Cerebellar cortex (tissue), 1 donor: Measurements from ENCODE around the gene SLC37A2.

ENCODE experiments used
- DNase-seq: peaks from one replicate; pipeline ENCODE4 v3.0.0-alpha.2; 2015; ENCODE audit warnings: low spot score

The SLC37A2 gene

DNA sequence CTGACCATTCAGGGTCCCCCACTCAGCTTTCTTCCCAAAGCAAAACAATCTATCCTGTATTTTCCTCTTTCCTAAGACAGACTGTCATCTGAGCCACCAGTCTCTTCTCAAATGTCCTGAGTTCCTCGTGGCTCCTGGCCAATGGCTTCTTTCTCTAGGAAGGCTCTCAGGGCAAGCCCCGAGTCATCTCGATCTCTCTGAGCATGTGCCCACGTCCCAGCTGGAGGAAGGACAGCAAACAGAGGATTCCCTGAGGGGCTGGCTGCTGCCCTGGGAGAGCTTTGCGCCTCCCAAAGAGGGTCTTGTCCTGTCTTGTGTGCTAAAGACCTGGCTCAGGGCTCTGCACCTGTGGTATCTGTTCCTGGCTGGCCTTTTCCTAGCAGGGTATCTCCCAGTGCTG is 8.3 kb downstream of the SLC37A2 start:
- DNase-seq = no peak

DNA sequence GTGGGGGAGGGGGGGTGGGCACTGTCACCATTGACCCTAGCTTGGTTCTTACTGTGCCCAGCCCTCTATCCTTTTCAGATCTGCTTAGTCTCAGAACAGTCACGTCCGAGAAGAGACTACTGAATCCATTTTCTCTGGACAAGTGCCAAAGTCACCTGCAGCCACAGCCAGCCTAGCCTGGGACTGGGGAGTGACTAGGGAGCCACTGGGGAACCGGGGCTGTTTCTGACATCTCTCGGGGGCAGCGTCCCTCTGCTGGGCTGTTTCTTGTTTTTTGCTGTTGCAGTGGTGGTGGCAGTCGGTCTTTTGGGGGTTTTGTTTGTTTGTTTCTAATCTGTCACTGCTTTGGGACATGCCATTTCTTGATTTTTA is 8.7 kb downstream of the SLC37A2 start:
- no peak for DNase-seq

DNA sequence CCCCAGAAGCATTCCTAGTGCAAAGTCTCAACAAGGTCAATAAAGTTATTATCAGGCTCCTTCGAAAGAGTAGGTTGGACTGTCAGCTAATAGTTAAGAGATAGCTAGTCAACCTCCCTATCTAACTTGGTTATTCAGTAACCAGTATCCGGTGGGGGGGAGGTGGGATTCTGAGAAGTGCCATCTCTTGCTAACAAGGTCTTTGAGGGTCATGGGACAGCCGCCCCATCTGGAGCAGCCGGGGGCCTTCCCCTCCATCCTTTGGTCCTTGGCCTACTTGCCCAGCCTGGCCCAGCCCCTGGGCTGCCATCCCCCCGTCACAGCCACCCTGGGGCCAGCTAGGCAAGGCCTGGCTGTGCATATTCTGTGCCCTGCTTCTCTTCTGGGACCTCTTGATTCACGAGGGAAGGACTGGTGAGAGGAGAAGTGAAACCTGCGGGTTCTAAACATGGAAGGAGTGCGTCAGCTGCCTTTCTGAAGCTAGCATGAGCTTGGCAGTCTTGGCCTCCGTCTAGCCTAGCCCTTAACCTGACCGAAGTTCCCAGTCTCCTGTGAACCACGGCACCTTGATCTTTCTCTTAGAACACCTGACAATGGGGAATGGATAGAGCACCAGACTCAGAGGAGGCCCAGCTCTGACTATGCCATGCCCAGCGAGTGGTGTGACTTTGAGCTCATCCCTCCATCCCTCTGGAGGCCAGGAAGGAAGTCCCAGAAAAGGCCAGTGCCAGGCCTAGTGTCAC is 9.3 kb downstream of the SLC37A2 start:
- no peak for DNase-seq

DNA sequence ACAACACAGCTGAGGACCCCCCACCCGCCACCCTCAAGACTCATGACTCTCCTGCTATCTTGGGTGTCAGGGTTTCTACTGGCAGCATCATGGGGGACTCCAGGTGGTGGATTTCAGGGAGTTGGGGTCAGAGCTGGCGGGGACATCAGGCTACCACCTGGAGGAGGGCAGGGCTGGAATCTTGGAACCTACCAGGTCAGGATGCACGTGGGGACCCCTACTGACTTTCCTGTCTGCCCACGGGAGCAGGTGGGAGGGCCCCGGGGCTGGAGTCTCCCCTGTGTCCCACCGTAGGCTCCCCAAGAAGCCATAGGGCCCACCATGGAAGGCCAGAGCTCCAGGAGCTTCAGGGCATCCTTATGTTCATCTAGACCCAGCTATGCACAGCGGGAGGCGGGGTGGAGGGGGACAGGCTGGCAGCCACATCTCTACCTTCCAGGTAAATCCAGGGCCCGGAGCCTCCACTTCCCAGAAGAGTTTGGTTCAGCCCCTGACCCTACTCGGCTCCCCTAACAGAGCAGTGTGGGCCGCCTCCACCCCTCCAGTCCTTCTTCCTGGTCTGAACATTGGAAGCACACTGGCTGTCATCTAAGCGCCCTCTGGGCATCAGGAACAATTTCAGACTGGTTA is 10.0 kb downstream of the SLC37A2 start:
- no peak for DNase-seq

DNA sequence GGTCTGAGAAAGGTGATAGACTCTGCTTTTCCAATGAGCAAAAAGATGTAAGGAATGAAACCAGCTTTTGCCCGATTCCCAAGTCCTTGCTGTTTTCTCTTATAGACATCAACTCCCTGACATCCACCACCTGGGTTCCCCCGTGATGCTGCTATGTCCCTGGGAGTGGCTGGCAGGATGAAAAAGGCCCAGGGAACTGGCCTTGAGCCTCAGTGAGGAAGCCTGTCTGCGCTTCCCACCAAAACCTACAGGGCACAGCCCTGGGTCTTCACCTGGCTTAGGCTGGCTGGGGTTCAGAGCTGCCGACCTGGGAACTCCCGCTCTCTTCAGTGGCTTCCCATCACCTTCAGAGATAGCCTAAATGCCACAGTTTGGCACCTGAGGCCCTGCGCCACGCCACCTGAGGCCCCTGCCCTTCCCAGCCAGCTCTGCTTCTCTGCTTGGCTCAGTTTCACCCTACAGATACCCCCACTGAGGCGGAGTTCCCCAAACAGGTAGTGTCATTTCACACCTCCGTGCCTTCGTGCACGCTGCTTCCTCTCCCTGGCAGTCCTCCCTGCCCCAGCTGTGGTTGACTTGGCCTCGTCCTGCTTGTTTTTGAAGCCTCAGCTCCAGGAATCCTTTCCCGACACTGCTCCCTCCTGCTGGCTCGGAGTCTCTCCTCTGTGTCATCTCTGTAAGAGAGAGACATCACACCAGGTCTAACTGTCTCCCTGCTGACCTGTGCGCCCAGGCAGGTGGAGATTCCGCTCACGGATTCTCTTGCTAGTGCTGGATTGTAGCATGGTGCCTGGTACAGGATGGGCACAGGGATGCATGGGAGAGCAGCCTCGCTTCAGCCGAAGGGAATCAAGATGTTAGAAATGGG is 10.7 kb downstream of the SLC37A2 start:
- no peak for DNase-seq

DNA sequence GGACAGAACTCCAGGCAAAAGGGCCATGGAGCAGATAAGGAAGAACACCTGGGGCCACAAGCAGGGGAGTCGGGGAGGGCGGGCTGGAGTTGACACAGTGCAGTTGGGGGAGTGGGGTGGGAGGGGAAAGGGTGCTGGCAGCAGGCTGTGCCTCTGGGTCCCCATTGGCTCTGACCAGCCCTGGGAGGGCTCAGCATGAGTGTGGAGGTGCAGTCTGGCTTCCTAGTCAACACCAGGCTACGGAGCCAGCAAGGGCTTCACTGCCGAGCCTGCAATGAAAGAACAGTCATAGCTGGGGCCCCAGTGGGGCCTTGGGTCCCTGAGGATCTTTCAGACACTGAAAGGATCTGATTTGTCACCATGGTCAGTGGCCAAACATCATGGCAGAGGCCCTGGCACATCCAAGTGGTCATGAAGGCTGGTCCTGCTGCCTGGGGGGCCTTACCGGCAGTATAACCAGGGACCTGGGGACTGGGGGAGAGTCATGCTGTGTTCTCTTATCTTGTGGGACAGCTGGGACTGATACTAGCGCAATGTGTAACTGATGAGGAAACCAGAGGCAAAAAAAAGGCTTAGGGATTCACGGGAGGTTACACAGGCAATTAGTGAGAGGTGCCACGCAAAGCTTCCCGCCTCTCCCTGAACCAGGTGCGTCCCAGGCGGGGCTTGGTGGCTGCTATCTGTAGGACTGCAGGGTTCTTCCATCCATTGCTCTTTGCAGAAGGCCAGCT is 11.6 kb downstream of the SLC37A2 start:
- no peak for DNase-seq

DNA sequence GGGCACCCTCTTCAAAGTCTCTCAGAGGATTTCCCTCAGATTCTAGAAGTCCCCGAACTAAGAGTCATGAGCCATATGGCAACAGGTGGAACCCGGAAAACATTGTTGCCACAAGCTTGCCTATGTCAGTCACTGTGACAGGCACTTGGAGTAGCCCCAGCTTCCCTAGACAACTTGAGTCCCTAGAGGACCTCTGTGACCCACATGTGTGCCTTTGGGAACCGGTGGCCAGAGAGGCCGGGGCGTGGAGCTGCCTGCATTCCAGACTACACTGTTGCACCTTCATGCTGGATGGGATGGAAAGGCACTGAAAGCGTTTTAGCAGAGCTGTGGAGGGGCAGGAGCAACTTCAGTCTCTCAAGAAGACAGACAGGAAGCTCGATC is 12.1 kb downstream of the SLC37A2 start:
- no peak for DNase-seq

DNA sequence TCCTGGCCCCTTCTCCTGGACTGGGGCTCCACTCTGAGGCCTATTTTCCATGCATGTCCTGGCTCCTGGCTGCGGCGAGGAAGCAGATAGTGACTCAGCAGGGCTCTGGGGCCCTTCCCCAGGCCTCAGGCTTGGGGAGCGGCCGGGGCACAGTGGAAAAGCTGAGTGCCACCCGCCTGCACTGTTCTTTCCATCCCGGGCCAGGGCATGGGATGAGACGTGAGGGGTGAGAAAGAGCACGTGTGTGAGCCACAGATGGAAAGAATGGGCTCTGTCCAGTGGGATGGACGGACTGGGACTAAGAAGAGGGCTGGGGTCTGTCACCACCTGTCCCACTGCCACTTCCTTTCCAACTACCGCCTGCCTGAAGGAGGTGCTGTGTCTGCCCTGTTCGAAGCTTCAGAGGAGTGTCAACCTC is 12.8 kb downstream of the SLC37A2 start:
- DNase-seq = no peak

DNA sequence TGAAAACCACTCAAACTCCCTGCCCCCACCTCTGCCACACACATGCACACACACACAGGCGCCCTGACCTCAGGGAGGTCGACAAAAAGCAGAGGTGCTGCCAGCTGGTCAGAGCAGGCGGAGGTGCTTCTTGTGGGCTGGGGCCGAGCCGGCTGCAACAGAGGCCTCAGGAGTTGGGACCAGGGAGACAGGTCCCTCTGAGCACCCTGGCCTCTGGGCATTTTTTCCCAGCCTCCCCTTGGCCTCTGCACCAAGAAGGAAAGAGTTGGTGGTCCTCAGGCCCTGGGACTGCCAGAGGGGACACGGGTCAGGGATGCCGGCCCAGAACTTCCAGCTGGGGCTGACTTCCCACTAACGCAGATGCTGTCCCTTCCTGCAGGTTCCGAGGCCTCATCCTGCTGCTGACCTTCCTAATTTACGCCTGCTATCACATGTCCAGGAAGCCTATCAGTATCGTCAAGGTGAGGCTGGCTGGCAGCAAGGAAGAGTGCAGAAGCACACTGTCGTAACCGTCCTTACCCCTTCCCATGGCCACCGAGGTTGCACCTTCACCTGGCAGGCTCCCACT is 13.4 kb downstream of the SLC37A2 start:
- no peak for DNase-seq

DNA sequence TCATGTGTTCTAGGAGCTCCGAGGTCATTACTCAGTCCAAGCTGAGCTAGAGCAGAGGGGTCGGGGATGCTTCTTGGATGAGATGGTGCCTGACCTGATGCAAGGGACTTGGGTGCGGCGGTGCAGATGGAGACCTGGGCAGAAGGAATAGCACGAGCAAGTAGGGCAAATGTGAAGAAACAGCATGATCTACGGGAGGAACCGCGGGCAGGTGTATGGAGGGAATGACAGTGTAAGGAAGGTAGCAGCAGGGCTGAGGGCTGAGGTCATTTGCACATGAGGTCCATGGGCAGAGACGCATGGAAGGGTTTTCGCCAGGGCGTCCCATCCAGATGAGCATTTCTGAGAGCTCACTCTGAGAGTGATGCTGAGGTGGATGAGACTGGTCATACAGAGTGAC is 14.9 kb downstream of the SLC37A2 start:
- no peak for DNase-seq

DNA sequence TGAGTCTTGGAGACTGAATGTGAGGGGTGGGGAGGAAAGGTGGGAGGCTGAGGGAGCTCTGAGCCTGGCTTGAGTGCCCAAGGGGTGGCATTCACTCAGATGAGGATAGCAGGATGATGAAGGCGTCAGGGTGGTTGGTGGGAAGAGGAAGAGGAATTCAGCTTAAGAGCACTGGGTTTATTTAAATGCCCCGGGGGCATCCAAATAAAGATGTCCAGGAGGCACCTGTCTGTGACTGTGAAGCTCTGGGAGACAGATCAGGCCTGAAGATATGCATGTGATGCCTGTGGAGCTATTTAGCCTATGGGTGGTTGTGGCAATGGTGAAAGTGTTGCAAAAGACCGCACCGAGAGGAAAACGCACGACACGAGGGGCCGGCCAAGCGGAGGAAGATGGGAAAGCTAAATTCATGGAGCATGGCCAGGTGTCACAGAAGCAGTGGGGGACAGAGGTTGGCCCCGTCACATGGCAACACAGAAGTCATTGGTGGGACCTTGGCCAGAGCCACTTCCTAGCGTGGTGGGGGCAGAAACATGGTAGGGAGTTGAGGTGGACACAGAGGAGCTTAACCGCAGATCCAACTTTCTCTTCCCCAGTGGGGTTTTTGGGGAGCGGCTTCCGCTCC is 15.5 kb downstream of the SLC37A2 start:
- no peak for DNase-seq

DNA sequence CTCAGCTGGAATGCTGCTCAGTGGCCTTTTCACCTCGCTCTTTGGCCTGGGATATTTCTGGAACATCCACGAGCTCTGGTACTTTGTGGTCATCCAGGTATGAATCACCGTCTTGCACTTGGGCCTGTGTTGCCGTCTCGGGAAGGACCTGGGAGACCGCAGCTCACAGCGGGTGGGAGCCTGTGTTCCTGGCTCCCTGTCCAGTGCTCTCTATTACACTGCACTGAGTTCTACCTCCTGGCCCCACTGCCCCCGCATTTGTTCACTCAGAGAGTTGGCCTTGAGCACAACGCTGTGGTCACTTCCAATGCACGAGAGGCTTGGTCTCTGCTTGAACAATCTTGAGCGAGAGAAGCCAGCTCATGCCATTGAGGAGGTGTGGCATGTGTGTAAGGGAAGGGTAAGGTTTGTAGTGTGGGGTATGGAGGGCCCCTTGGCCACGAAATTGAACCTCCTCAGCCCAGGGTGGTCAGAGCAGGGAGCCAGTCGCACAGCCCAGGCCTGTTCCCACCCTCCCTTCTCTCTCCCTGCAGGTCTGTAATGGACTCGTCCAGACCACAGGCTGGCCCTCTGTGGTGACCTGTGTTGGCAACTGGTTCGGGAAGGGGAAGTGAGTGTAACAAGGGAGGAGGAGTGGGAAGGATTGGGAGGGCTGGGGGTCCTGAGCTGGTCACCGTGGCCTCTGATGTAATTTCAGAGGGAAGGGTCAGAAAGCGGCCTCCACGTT is 16.2 kb downstream of the SLC37A2 start:
- DNase-seq = no peak

DNA sequence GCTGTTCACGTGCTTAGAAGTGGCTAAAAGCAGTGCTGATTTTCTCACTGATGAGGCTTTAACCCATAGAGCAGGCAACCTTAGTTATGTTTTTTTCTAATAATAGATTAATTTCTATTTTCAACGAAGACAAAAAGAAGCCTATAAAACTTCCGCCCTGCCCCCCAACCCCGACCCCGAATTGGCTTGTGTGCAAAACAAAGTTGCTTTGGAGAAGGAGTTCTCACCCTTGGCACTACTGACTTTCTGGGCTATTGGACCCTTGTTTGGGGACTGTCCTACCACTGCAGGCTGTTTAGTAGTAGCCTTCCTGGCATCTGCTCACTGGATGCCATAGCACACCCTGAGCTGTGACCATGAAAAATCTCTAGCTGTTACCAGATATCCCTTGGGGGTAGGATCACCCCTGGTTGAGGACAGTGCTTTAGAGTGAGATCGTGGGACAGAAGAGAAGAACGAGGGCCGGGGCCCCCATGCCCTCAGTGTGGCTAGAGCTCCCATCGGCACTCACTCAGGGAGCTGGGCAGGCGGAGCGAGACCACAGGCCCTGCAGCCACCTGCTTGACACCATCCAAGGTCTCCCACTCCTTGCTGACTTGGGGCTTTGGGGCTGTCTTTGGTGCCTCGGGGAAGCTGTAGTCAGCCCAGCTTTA is 16.9 kb downstream of the SLC37A2 start:
- no peak for DNase-seq

DNA sequence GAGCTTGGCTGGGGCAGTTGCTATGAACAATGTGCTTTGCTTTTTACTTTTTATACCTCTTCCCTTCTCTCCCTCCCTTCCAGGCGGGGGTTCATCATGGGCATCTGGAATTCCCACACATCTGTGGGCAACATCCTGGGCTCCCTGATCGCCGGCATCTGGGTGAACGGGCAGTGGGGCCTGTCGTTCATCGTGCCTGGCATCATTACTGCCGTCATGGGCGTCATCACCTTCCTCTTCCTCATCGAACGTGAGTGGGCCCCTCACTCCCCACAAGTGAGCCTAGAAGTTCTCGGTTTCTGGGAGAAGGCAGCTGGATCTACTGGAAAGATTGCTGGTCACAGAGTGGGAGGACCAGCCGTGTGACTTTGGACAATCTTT is 17.4 kb downstream of the SLC37A2 start:
- no peak for DNase-seq

DNA sequence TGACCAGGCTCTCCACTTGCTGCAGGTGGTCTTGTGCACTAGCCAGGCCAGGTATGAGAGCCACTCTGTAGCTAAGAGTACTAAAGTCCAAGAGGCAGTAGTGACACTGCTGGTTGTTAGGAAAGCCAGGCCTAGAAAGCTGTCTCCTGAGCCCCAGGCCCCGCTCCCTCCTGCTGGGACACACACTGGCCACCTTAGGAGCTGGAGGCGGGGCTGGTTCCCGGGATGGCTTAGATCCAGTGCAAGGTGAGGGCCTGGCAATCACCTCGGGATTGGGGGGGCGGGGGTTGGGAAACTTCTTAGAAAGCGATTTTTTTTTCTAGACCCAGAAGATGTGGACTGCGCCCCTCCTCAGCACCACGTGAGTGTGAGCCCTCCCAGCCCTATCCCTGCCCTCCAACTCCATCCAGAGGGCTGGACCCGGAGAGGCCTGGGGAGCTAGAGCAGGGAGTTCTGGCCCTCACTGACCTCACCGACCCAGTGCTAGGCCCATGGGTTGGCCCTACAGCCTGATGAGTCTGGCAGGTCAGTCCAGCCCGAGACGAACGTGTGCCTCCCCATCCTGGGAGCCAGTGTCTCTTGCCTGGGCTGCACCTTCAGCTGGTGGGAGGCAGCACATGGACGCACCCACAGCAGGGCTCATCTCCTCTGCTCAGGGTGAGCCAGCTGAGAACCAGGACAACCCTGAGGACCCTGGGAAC is 18.1 kb downstream of the SLC37A2 start:
- no peak for DNase-seq

DNA sequence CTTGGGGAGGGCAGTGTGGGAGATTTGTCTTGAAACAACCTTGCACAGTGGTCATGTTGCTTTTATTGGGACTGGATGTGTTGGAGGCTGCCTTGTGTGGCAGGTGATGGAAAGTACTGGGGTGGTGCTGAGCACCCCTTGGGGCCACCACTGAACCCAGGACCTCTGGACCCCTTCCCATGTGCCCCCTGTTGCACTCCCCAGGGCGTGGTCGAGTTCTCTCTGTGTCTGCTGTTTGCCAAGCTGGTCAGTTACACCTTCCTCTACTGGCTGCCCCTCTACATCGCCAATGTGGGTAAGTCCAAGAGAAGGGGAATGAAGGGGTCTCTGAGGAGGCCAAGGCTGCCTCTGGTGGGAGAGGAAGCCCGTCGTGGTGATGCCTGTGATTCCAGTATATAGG is 18.9 kb downstream of the SLC37A2 start:
- DNase-seq = no peak

DNA sequence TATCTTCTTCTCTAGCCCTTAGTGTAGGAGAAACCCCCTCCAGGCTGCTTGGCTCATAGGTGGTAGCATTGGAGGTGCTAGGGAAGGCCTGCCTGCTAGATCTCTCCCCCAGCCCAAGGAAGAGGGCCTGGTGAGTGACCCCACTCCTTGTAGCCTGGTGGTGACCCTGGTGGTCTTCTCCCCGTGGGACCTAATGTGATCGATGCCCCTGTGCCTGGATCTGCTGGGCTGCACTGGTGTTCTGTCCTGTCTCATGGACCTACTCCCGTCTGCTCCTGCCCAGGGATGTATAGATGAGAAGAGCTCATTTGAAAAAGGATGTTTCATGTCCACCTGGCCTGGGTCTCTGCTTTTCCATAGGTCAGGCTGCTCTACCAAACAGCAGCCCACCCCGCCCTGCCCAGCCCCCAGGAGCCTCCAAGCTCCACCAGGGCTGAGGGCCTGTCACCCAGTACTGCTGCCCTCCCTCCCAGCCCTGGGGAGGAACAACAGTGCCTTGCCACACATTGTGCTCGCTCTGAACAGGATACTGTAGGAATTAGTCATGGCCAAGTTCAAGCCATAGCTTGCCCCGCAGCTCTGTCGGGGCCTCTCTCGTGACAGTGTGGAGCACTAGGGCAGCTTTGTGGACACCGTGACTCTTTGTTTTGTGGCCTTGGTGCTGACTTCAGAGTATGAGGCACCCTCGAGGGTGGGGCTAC is 19.7 kb downstream of the SLC37A2 start:
- no peak for DNase-seq

DNA sequence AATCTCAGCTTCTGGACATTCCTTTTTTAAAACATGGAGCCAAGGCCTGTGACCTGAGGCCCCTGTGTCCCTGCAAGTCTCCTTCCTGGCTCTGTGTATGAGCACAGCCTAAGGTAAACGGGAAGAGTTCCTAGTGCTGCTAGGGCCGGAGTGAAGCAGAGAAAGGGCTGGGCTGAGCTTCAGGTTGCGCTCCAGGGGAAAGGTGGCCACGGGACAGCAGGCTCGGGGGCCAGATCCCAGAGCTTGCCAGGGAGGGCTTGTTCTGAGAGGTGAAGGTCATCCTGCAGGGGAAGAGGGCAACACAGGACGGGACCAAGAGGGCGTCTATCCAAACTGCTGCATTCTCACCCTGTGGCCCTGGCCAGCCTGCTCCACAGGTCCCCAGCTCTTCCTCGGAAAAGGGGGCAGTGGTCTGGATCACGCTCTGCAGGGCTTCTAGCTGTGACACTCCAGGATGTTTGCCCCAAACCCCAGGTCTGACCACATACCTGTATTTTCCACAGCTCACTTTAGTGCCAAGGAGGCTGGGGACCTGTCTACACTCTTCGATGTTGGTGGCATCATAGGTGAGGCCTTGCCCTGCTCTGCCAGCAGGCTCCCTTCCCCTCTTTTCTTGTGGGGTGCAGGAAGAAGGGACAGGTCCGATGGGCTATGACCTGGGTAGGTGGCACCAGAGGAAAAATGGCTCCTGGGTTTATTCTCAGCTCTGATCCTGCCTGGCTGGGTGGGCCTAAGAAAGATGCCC is 20.4 kb downstream of the SLC37A2 start:
- no peak for DNase-seq

DNA sequence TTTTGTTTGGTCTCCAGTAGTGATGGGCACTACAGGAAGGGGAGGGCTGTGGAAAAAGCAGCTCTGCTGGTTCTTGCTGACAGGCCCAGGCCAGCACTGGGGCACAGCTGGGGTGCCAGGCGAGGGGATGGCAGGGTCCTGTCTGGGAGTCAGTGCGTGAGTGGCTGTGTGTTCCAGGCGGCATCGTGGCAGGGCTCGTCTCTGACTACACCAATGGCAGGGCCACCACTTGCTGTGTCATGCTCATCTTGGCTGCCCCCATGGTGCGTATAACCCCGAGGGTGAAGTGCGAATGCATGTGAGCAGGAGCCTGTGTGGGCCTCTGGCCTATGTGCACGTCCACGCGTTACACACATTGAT is 20.9 kb downstream of the SLC37A2 start:
- DNase-seq = no peak
